T-helper 2 cell (primary cell): ENCODE measurements around the gene ATP2B3.

ENCODE experiments used
- DNase-seq, 5 experiments: peaks; one replicate each; pipeline versions ENCODE4 v3.0.0 to v3.0.0-alpha.2; 2012 to 2022

The ATP2B3 gene

GRCh38 chrX:153538424-153538823 is 21.0 kb downstream of the ATP2B3 start:
- no peak for DNase-seq

GRCh38 chrX:153539171-153539978 is 21.9 kb downstream of the ATP2B3 start:
- DNase-seq, result peak; percentile 15 to 44 (median 25)

GRCh38 chrX:153539979-153540358 is 22.5 kb downstream of the ATP2B3 start:
- no peak for DNase-seq

GRCh38 chrX:153544727-153545126 is 27.3 kb downstream of the ATP2B3 start:
- DNase-seq, result no peak

- DNase-seq, result no peak
Measured at GRCh38 chrX:153546386-153546785, 28.9 kb downstream of the ATP2B3 start.

GRCh38 chrX:153547195-153547594 is 29.8 kb downstream of the ATP2B3 start:
- DNase-seq, result no peak

- DNase-seq, result no peak
Measured at GRCh38 chrX:153549231-153549630, 31.8 kb downstream of the ATP2B3 start.

- DNase-seq, result no peak
Measured at GRCh38 chrX:153549807-153550206, 32.4 kb downstream of the ATP2B3 start.

- no peak for DNase-seq
Measured at GRCh38 chrX:153551135-153551534, 33.7 kb downstream of the ATP2B3 start.

- peak; percentile 11 to 46 (median 35) for DNase-seq
Measured at GRCh38 chrX:153554519-153555167, 37.2 kb downstream of the ATP2B3 start.

GRCh38 chrX:153556767-153557166 is 39.3 kb downstream of the ATP2B3 start:
- no peak for DNase-seq

- DNase-seq, result peak in 1 of 5 experiments; percentile 3
Measured at GRCh38 chrX:153557618-153558355, 40.3 kb downstream of the ATP2B3 start.

- DNase-seq, result no peak
Measured at GRCh38 chrX:153560000-153560399, 42.6 kb downstream of the ATP2B3 start.

- DNase-seq, result no peak
Measured at GRCh38 chrX:153560466-153560865, 43.0 kb downstream of the ATP2B3 start.

- no peak for DNase-seq
Measured at GRCh38 chrX:153561337-153561736, 43.9 kb downstream of the ATP2B3 start.

- no peak for DNase-seq
Measured at GRCh38 chrX:153562546-153562945, 45.1 kb downstream of the ATP2B3 start.

GRCh38 chrX:153564047-153564606 is 46.7 kb downstream of the ATP2B3 start:
- no peak for DNase-seq

- no peak for DNase-seq
Measured at GRCh38 chrX:153565996-153566580, 48.6 kb downstream of the ATP2B3 start.

- DNase-seq, result no peak
Measured at GRCh38 chrX:153568451-153569011, 51.1 kb downstream of the ATP2B3 start.

- DNase-seq, result no peak
Measured at GRCh38 chrX:153569475-153569874, 52.0 kb downstream of the ATP2B3 start.

GRCh38 chrX:153571534-153571908 is 54.1 kb downstream of the ATP2B3 start:
- DNase-seq, result no peak

- no peak for DNase-seq
Measured at GRCh38 chrX:153572601-153573000, 55.2 kb downstream of the ATP2B3 start.

GRCh38 chrX:153573984-153574383 is 56.5 kb downstream of the ATP2B3 start:
- DNase-seq, result peak in 1 of 5 experiments; percentile 15
